HT-29 (cell line): ENCODE measurements around the gene TPM4. TPM values are rescaled to one million over a fixed set of nuclear protein-coding genes. Genes with fewer than 3 reads are reported as not detected.

Source experiments
- DNase-seq: peaks from one replicate; pipeline ENCODE4 v3.0.0-alpha.2; 2015; ENCODE audit warnings: low spot score
- total RNA-seq: library from RNA; depleted of rRNA; stranded (reverse); fragments of >200 nt; shearing (Covaris generic); gene quantifications from 2 replicates; pipeline ENCODE4 v1.2.3, GENCODE V29; 2014; rRNA removed

The TPM4 gene
- total RNA-seq, 1 experiment from 2014 or later = 160 TPM

- no peak for DNase-seq
Measured at GRCh38 chr19:16125737-16126495, 49.6 kb downstream of the TPM4 start.

GRCh38 chr19:16127080-16127479, 50.8 kb downstream of the TPM4 start:
- no peak for DNase-seq

DNA sequence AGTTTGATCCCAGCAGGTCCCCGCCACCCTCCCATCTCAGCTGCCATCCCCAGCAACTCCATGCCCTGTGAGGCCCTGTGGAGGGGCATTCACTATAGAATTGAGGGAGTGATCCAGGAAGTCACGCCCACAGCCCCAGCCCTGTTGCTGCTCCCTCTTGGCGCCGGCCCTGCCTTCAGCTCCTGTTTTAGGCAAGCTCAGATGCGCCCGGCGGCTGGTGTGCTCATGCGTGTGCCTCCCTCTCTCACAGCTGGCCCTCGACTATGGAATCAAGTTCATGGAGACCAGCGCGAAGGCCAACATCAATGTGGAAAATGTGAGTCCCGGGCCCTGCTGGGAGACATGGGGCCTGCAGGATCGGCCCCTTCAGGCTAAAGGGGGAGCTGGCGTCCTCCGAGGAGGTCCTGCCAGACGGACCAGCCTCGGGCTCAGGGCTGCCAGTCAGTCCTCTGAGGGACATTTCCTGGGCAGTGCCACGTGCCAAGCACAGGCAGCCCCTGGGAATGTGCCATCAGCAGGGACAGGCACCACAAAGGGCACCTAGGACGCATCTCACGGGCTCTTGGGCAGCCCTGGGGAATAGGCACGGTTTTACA, 51.6 kb downstream of the TPM4 start:
- no peak for DNase-seq

- DNase-seq = no peak
Measured at GRCh38 chr19:16131648-16132047, 55.4 kb downstream of the TPM4 start.

- no peak for DNase-seq
Measured at GRCh38 chr19:16133818-16134217, 57.5 kb downstream of the TPM4 start.

GRCh38 chr19:16134510-16134909, 58.2 kb downstream of the TPM4 start:
- no peak for DNase-seq

DNA sequence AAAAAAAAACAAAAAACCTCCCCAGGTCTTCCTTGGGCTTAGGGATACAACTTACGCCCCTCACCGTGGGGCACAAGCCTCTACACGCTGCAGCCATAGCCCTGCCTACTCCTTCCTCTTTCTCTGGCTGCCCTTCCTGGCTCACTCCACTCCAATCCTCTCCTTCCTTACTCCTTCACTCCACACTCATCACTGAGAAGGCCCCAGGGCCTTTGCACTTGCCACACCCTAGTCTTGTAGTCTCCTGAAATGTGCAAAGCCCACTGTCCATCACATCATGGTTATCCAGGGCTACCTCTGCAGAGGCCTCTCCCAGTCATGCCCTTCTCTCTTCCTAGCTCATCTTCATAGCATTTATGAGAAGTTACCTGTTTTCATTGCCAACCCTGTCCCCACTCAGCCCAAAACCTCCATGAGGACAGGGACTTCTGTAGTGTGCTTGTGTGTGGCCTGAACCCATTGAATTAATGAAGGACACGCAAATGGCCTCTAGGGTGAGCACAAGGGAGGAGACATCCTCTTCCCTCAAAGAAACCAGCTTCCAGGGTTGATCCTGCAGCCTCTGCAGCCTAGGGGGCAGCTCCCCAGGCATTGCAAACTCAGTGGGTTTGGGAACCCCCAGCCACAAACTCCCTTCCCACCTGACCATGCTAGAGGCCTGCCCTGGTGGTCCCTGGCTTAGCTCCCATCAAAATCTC, 59.3 kb downstream of the TPM4 start:
- no peak for DNase-seq

DNA sequence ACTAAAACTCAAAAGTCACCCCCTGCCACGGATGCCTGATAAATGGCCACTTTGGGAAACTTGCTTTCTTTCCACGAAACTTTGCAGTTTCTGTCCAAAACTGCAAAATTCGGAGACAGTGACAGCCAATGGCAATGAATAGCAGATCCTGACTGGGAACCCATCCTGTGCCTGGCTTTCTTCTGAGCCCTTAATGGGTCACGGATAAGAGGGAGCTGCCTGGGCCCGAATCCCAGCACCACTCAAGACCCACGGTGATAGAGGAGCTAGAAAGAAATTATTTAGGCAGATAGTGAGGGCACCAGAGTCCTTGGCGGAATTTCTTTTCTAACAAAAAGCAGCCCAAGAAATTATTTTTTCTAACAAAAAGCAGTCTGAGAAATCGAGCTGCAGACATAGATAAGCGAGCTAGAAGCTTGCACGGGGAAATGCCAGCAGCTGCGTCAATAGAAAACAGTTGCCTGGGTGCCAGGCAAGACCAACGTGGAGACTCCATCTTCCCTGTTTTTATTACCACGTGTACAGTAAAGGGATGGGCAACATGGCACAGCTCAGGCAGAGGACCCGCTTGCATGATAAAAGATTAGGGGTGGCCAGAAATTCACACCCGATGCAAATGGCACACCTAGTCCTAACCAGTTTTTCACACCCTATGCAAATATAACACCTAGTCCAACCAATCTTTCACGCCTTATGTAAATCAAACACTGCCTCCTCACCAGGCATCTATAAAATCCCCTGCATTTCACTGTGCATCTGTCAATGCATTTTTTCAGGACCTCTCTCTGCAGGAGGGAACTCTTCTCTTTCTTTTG, 60.1 kb downstream of the TPM4 start:
- DNase-seq = no peak

- no peak for DNase-seq
Measured at GRCh38 chr19:16139752-16140151, 63.5 kb downstream of the TPM4 start.

DNA sequence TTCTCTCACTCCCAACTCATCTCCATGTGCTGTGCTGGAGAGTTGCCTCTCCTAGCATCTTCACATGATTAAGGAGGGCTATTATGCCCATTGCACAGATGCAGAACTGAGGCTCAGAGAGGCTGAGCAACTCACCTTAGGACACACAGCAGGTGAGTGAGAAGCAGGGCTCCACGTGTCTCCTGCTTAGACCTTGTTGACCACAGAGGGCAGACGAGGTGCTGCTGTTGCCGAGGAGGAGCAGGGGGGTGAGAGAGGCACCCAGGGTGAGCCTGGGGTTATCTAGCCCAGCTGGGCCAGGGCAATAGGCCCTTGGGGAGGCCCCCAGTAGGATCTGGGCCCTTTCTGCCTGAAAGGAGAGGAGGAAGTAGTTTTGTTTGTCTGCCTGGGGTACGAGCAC, 64.7 kb downstream of the TPM4 start:
- DNase-seq = no peak

GRCh38 chr19:16142032-16142580, 65.8 kb downstream of the TPM4 start:
- no peak for DNase-seq

- DNase-seq = peak; percentile 68
Measured at GRCh38 chr19:16143399-16144215, 67.3 kb downstream of the TPM4 start, which contains the start of gene HSH2D. HSH2D (plus strand) TSS chr19:16143685; CDS start chr19:16148751, 5,066 bp downstream.

DNA sequence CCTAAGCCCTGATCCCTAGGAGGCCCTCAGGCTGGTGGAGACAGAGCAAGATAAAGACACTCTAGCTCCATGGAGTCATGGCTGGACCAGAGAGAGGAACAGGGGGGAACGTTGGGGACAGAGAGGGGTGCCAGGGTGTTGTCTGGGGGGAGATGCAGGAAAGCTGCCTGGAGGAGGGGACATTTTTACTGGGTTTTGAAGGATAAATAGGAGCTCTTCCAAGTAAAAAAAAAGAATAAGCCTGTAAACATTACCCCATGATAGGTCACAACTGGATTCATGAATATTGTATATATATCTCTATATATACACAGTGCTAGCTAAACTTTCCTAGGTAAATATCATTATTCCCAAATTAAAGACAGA, 67.9 kb downstream of the TPM4 start:
- DNase-seq = no peak

GRCh38 chr19:16146112-16146511, 69.8 kb downstream of the TPM4 start:
- no peak for DNase-seq

- no peak for DNase-seq
Measured at GRCh38 chr19:16148443-16149229, 72.3 kb downstream of the TPM4 start.

Other genes with a start within 250 kb of the TPM4 start
- gene CYP4F2, start 178.4 kb upstream of the TPM4 start, total RNA-seq = 0.18 TPM in 1 of 2 replicates, not detected in the other
- gene CYP4F11, start 142.0 kb upstream of the TPM4 start, total RNA-seq = 0.29 and 0.58 TPM in 2 replicates
- gene OR10H4, start 127.5 kb upstream of the TPM4 start, total RNA-seq = not detected in 2 replicates
- gene RAB8A, start 35.4 kb downstream of the TPM4 start, total RNA-seq = 37.4 and 45.9 TPM in 2 replicates
- 5.8 and 9.2 TPM in 2 replicates for gene HSH2D, start 67.2 kb downstream of the TPM4 start, total RNA-seq
- gene CIB3, start 97.0 kb downstream of the TPM4 start, total RNA-seq = not detected in 2 replicates
- gene FAM32A, start 108.9 kb downstream of the TPM4 start, total RNA-seq = 56.2 and 59.9 TPM in 2 replicates
- gene AP1M1, start 121.4 kb downstream of the TPM4 start, total RNA-seq = 49.4 and 65.8 TPM in 2 replicates
- gene KLF2, start 248.3 kb downstream of the TPM4 start, total RNA-seq = 3.5 and 5.9 TPM in 2 replicates